ENCODE results near the gene CPN1.

DNA sequence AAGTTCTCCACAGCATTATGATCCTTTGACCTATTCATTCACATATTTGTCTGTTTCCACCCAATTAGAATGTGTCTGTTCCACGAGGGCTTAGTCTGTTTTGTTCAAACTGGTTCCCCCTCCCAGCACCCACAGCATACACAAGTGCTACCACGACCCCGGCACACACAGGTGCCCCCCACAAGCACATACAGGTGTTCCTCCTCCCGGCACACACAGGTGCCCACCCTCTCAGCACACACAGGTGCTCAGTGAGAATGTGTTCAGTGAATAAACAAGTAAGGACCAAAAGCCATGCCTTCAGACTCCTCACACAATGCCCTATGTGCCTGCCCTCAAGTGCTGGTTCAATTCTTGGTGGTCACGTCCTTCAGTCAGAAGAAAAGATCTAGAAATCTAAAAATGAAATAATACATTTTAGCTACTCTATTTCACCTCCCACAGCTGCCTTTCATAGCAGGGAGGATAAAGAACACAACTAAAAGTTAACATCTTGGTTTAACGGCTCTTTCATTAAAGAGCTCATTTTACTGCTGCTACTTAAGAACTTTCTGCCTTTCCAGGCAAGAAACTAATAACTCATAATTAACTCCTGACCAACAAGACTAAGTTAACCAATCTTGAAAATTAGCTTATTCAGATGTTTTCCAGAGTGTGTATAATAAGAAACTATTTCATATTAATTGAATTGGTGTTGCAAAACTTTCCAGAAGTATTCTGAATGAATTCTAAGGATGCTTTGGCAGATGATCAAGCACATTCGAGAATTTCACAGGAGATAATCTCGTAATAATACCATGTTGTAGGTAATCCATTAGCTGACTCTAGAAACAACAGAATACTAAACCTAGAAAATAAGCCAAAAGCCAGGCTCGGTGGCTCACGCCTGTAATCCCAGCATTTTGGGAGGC lies 74.2 kb downstream of the CPN1 start:
- TF ChIP-seq JUN (IDR thresholded peaks at IDR 0.05; ENCODE audit: borderline replicate concordance, low read depth, low read length) = no peak
- TF ChIP-seq JUN (CRISPR knock-in tag; IDR thresholded peaks at IDR 0.05; ENCODE audit: borderline replicate concordance) = no peak
- no peak for TF ChIP-seq NR2C2 (CRISPR knock-in tag; IDR thresholded peaks at IDR 0.05)
- TF ChIP-seq NR2C2 (tag; IDR thresholded peaks at IDR 0.05) = no peak
- TF ChIP-seq, protein P1, sequence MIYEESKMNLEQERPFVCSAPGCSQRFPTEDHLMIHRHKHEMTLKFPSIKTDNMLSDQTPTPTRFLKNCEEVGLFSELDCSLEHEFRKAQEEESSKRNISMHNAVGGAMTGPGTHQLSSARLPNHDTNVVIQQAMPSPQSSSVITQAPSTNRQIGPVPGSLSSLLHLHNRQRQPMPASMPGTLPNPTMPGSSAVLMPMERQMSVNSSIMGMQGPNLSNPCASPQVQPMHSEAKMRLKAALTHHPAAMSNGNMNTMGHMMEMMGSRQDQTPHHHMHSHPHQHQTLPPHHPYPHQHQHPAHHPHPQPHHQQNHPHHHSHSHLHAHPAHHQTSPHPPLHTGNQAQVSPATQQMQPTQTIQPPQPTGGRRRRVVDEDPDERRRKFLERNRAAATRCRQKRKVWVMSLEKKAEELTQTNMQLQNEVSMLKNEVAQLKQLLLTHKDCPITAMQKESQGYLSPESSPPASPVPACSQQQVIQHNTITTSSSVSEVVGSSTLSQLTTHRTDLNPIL (CRISPR knock-in tag; IDR thresholded peaks at IDR 0.05) = no peak
- TF ChIP-seq, protein P2, sequence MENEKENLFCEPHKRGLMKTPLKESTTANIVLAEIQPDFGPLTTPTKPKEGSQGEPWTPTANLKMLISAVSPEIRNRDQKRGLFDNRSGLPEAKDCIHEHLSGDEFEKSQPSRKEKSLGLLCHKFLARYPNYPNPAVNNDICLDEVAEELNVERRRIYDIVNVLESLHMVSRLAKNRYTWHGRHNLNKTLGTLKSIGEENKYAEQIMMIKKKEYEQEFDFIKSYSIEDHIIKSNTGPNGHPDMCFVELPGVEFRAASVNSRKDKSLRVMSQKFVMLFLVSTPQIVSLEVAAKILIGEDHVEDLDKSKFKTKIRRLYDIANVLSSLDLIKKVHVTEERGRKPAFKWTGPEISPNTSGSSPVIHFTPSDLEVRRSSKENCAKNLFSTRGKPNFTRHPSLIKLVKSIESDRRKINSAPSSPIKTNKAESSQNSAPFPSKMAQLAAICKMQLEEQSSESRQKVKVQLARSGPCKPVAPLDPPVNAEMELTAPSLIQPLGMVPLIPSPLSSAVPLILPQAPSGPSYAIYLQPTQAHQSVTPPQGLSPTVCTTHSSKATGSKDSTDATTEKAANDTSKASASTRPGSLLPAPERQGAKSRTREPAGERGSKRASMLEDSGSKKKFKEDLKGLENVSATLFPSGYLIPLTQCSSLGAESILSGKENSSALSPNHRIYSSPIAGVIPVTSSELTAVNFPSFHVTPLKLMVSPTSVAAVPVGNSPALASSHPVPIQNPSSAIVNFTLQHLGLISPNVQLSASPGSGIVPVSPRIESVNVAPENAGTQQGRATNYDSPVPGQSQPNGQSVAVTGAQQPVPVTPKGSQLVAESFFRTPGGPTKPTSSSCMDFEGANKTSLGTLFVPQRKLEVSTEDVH (IDR thresholded peaks at IDR 0.05; ENCODE audit: low read depth, partially characterized antibody) = no peak
- no peak for TF ChIP-seq SRSF9 (IDR thresholded peaks at IDR 0.05; ENCODE audit: borderline replicate concordance, low read depth, low read length)

All from K562 (cell line).